ENCODE data around the gene SDK2.

DNA sequence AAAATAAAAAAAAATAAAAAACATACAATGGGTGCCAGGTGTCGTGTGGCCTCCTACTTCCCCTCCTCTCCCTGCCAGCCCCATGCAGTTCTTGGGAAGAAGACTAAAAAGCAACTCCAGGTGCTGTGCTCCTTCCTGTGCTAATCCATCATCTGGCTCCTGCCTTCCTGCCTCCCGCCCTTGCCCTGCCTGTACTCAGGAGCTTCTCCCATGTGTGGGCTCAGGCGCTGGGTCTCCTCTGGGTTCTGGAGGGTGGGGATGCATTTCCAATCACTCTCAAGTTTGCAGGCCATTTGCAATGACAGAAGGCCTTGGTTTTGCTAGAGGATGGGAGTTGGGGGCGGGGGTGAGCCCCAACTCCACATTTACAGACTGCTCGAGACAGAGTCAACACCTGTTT is 122.9 kb downstream of the SDK2 start:
- no peak for TF ChIP-seq TAF1 (IDR thresholded peaks at IDR 0.05; ENCODE audit: borderline replicate concordance, insufficient read depth, low read length)
- no peak for TF ChIP-seq SIN3A (IDR thresholded peaks at IDR 0.05; ENCODE audit: borderline replicate concordance, insufficient read depth, low read length)
- TF ChIP-seq FOXP2 (optimal IDR thresholded peaks at IDR 0.05; ENCODE audit: borderline replicate concordance, extremely low read depth, extremely low read length, insufficient read depth), result no peak
- TF ChIP-seq, protein P1, sequence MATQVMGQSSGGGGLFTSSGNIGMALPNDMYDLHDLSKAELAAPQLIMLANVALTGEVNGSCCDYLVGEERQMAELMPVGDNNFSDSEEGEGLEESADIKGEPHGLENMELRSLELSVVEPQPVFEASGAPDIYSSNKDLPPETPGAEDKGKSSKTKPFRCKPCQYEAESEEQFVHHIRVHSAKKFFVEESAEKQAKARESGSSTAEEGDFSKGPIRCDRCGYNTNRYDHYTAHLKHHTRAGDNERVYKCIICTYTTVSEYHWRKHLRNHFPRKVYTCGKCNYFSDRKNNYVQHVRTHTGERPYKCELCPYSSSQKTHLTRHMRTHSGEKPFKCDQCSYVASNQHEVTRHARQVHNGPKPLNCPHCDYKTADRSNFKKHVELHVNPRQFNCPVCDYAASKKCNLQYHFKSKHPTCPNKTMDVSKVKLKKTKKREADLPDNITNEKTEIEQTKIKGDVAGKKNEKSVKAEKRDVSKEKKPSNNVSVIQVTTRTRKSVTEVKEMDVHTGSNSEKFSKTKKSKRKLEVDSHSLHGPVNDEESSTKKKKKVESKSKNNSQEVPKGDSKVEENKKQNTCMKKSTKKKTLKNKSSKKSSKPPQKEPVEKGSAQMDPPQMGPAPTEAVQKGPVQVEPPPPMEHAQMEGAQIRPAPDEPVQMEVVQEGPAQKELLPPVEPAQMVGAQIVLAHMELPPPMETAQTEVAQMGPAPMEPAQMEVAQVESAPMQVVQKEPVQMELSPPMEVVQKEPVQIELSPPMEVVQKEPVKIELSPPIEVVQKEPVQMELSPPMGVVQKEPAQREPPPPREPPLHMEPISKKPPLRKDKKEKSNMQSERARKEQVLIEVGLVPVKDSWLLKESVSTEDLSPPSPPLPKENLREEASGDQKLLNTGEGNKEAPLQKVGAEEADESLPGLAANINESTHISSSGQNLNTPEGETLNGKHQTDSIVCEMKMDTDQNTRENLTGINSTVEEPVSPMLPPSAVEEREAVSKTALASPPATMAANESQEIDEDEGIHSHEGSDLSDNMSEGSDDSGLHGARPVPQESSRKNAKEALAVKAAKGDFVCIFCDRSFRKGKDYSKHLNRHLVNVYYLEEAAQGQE (IDR thresholded peaks at IDR 0.05; ENCODE audit: insufficient read depth in 1 of 2, low read depth in 2 of 2, low read length in 2 of 2), result no peak
- TF ChIP-seq POLR2AphosphoS5 (IDR thresholded peaks at IDR 0.05; ENCODE audit: low read depth, low read length), result no peak
